ENCODE measurements around the gene MUC21.

GRCh38 chr6:30957716-30958115 is 25.8 kb upstream of the MUC21 start:
- TF ChIP-seq, protein P1, sequence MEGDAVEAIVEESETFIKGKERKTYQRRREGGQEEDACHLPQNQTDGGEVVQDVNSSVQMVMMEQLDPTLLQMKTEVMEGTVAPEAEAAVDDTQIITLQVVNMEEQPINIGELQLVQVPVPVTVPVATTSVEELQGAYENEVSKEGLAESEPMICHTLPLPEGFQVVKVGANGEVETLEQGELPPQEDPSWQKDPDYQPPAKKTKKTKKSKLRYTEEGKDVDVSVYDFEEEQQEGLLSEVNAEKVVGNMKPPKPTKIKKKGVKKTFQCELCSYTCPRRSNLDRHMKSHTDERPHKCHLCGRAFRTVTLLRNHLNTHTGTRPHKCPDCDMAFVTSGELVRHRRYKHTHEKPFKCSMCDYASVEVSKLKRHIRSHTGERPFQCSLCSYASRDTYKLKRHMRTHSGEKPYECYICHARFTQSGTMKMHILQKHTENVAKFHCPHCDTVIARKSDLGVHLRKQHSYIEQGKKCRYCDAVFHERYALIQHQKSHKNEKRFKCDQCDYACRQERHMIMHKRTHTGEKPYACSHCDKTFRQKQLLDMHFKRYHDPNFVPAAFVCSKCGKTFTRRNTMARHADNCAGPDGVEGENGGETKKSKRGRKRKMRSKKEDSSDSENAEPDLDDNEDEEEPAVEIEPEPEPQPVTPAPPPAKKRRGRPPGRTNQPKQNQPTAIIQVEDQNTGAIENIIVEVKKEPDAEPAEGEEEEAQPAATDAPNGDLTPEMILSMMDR (IDR thresholded peaks at IDR 0.05) = no peak
- TF ChIP-seq POLR2AphosphoS5 (IDR thresholded peaks at IDR 0.05) = no peak

Measured in breast epithelium (tissue), 3 donors.